Neural progenitor cell (in vitro differentiated cells): Measurements from ENCODE around the gene MAPK12. TPM values are rescaled to one million over a fixed set of nuclear protein-coding genes. Genes with fewer than 3 reads are reported as not detected.

Source experiments
- DNase-seq: peaks from one replicate; pipeline ENCODE4 v3.0.0-alpha.2; 2016; ENCODE audit warnings: low spot score
- H2AFZ ChIP-seq: fragments of 200-600 bp; sonication (generic); replicated peaks from 2 replicates; pipeline ENCODE4 v1.6.1; 2016; ENCODE audit warnings: antibody characterized with exemption
- H3F3A ChIP-seq: fragments of 200-600 bp; sonication (generic); 2 replicates; pipeline ENCODE4 v1.6.1; 2016; ENCODE audit warnings: antibody characterized with exemption, low read depth
- H3K27ac ChIP-seq: fragments of 200-600 bp; sonication (generic); 2 replicates; pipeline ENCODE4 v1.5.1; 2016; ENCODE audit warnings: mild to moderate bottlenecking
- H3K27me3 ChIP-seq: fragments of 200-600 bp; sonication (generic); 2 replicates; pipeline ENCODE4 v1.6.1; 2016; ENCODE audit warnings: mild to moderate bottlenecking, moderate library complexity
- H3K36me3 ChIP-seq: fragments of 200-600 bp; sonication (generic); 2 replicates; pipeline ENCODE4 v1.5.1; 2016
- H3K4me1 ChIP-seq: fragments of 200-600 bp; sonication (generic); 2 replicates; pipeline ENCODE4 v1.6.1; 2016; ENCODE audit warnings: mixed run types
- H3K4me2 ChIP-seq: fragments of 200-600 bp; sonication (generic); 2 replicates; pipeline ENCODE4 v1.6.1; 2016
- H3K4me3 ChIP-seq: fragments of 200-600 bp; sonication (generic); 2 replicates; pipeline ENCODE4 v1.5.1; 2016
- H3K79me2 ChIP-seq: fragments of 200-600 bp; sonication (generic); 2 replicates; pipeline ENCODE4 v1.6.1; 2016; ENCODE audit warnings: low read depth
- H3K9ac ChIP-seq: fragments of 200-600 bp; sonication (generic); 2 replicates; pipeline ENCODE4 v1.6.1; 2016
- H3K9me3 ChIP-seq: fragments of 200-600 bp; sonication (generic); 2 replicates; pipeline ENCODE4 v1.5.1; 2016; ENCODE audit warnings: low read depth
- H4K20me1 ChIP-seq: fragments of 200-600 bp; sonication (generic); 2 replicates; pipeline ENCODE4 v1.6.1; 2016; ENCODE audit warnings: low read depth
- H3K27ac Mint-ChIP-seq: 3 replicates; pipeline ENCODE4 v1.8.0; 2021; ENCODE audit warnings: mixed read lengths
- H3K27me3 Mint-ChIP-seq: 2 replicates; pipeline ENCODE4 v1.8.0; 2022; ENCODE audit warnings: low read depth, mild to moderate bottlenecking, inconsistent platforms, moderate library complexity, mixed read lengths; ENCODE audit not compliant: insufficient read depth
- H3K36me3 Mint-ChIP-seq: 3 replicates; pipeline ENCODE4 v1.8.0; 2021; ENCODE audit warnings: mixed read lengths
- H3K4me1 Mint-ChIP-seq: 3 replicates; pipeline ENCODE4 v1.8.0; 2021; ENCODE audit warnings: mixed read lengths
- H3K4me3 Mint-ChIP-seq: 3 replicates; pipeline ENCODE4 v1.8.0; 2021; ENCODE audit warnings: mild to moderate bottlenecking, moderate library complexity, mixed read lengths
- H3K9me3 Mint-ChIP-seq: 3 replicates; pipeline ENCODE4 v1.8.0; 2020; ENCODE audit warnings: mixed read lengths
- CTCF ChIP-seq: fragments of 200-600 bp; sonication (generic); IDR thresholded peaks from 2 replicates; pipeline ENCODE4 v1.5.1; 2017; ENCODE audit warnings: antibody characterized with exemption, mild to moderate bottlenecking
- EZH2 ChIP-seq: fragments of 200-600 bp; sonication (generic); IDR thresholded peaks from 2 replicates; pipeline ENCODE4 v1.6.1; 2017; ENCODE audit warnings: antibody characterized with exemption, mild to moderate bottlenecking, moderate library complexity
- EZH2phosphoT487 ChIP-seq: fragments of 200-600 bp; sonication (generic); IDR thresholded peaks from 2 replicates; pipeline ENCODE4 v1.6.1; 2017; ENCODE audit warnings: antibody characterized with exemption
- total RNA-seq: library from RNA; depleted of rRNA; stranded (reverse); fragments of >200 nt; gene quantifications from 2 replicates; pipeline ENCODE4 v1.2.3, GENCODE V29; 2015; ENCODE audit warnings: low replicate concordance

Gene MAPK12
- total RNA-seq, 1 donor from 2014 or later: 18.7 TPM

- no peak overlapping the region for H3K9ac ChIP-seq
- H3K27ac Mint-ChIP-seq: no peak overlapping the region
Observed at GRCh38 chr22:50282361-50283155, 21.1 kb upstream of the MAPK12 start.

GRCh38 chr22:50281957-50282356 is 20.5 kb upstream of the MAPK12 start:
- Histone ChIP-seq H3K79me2 (no peaks in the 10 kb centered on the region), H3K27ac (no peak overlapping the region), H3F3A (no peaks in the 10 kb centered on the region), H3K36me3 (no peaks in the 10 kb centered on the region), H3K27me3 (no peaks in the 10 kb centered on the region), H2AFZ (no peak overlapping the region), H3K9ac (no peak overlapping the region), H3K4me1 (no peaks in the 10 kb centered on the region), H3K4me2 (no peak overlapping the region), H3K4me3 (no peak overlapping the region), H4K20me1 (peaks cover 7% of the 10 kb centered on the region), H3K9me3 (no peaks in the 10 kb centered on the region)
- H3K4me3 Mint-ChIP-seq: no peak overlapping the region
- no peak overlapping the region for H3K27ac Mint-ChIP-seq
- TF ChIP-seq EZH2 (no peak), CTCF (no peak), EZH2phosphoT487 (no peak)
- H3K4me1 Mint-ChIP-seq: no peaks in the 10 kb centered on the region
- peaks cover 10% of the 10 kb centered on the region for H3K36me3 Mint-ChIP-seq
- no peaks in the 10 kb centered on the region for H3K9me3 Mint-ChIP-seq
- no peaks in the 10 kb centered on the region for H3K27me3 Mint-ChIP-seq
- DNase-seq: no peak

More at GRCh38 chr22:50282361-50283155, 21.1 kb upstream of the MAPK12 start:
- no peaks in the 10 kb centered on the region for H3F3A ChIP-seq
- H3K4me2 ChIP-seq: no peak overlapping the region
- H3K9me3 ChIP-seq: no peaks in the 10 kb centered on the region
- no peak overlapping the region for H2AFZ ChIP-seq
- no peaks in the 10 kb centered on the region for H3K9me3 Mint-ChIP-seq
- H4K20me1 ChIP-seq: peaks cover 11% of the 10 kb centered on the region
- no peak for DNase-seq
- H3K4me3 Mint-ChIP-seq: no peak overlapping the region
- no peaks in the 10 kb centered on the region for H3K27me3 Mint-ChIP-seq
- H3K36me3 Mint-ChIP-seq: peaks cover 5% of the 10 kb centered on the region
- no peaks in the 10 kb centered on the region for H3K79me2 ChIP-seq
- H3K4me1 ChIP-seq: no peaks in the 10 kb centered on the region
- no peak for TF ChIP-seq EZH2phosphoT487
- TF ChIP-seq CTCF: no peak
- no peak for TF ChIP-seq EZH2
- H3K27ac ChIP-seq: no peak overlapping the region
- H3K4me3 ChIP-seq: no peak overlapping the region
- no peaks in the 10 kb centered on the region for H3K27me3 ChIP-seq
- H3K4me1 Mint-ChIP-seq: no peaks in the 10 kb centered on the region
- H3K36me3 ChIP-seq: no peaks in the 10 kb centered on the region

GRCh38 chr22:50281384-50281760 is 19.9 kb upstream of the MAPK12 start:
- Mint-ChIP-seq H3K27me3 (no peaks in the 10 kb centered on the region), H3K27ac (no peak overlapping the region), H3K4me1 (no peaks in the 10 kb centered on the region), H3K36me3 (peaks cover 14% of the 10 kb centered on the region), H3K9me3 (no peaks in the 10 kb centered on the region), H3K4me3 (no peak overlapping the region)
- Histone ChIP-seq H3K9me3 (no peaks in the 10 kb centered on the region), H4K20me1 (peaks cover 6% of the 10 kb centered on the region), H3F3A (peaks cover 6% of the 10 kb centered on the region), H3K36me3 (no peaks in the 10 kb centered on the region), H3K79me2 (no peaks in the 10 kb centered on the region), H3K4me2 (no peak overlapping the region), H3K27ac (no peak overlapping the region), H3K4me3 (no peak overlapping the region), H3K4me1 (no peaks in the 10 kb centered on the region), H2AFZ (no peak overlapping the region), H3K9ac (no peak overlapping the region), H3K27me3 (no peaks in the 10 kb centered on the region)
- DNase-seq: no peak
- no peak for TF ChIP-seq EZH2

- H3K36me3 ChIP-seq: no peaks in the 10 kb centered on the region
- H2AFZ ChIP-seq: no peak overlapping the region
- H3K4me1 ChIP-seq: no peaks in the 10 kb centered on the region
- no peak overlapping the region for H3K4me3 ChIP-seq
- Mint-ChIP-seq H3K4me3 (no peak overlapping the region), H3K27me3 (no peaks in the 10 kb centered on the region), H3K36me3 (peaks cover 14% of the 10 kb centered on the region), H3K9me3 (no peaks in the 10 kb centered on the region), H3K4me1 (no peaks in the 10 kb centered on the region), H3K27ac (no peak overlapping the region)
- no peak overlapping the region for H3K9ac ChIP-seq
- no peaks in the 10 kb centered on the region for H3K79me2 ChIP-seq
- H3K27ac ChIP-seq: no peak overlapping the region
- H3F3A ChIP-seq: peaks cover 7% of the 10 kb centered on the region
- no peaks in the 10 kb centered on the region for H3K27me3 ChIP-seq
- no peaks in the 10 kb centered on the region for H3K9me3 ChIP-seq
- TF ChIP-seq CTCF: no peak
- TF ChIP-seq EZH2: no peak
- TF ChIP-seq EZH2phosphoT487: no peak
- no peak overlapping the region for H3K4me2 ChIP-seq
- no peak for DNase-seq
- H4K20me1 ChIP-seq: peaks cover 3% of the 10 kb centered on the region
Observed at GRCh38 chr22:50280708-50281383, 19.4 kb upstream of the MAPK12 start.
